ENCODE results near the gene RNF19B.

The RNF19B gene

DNA sequence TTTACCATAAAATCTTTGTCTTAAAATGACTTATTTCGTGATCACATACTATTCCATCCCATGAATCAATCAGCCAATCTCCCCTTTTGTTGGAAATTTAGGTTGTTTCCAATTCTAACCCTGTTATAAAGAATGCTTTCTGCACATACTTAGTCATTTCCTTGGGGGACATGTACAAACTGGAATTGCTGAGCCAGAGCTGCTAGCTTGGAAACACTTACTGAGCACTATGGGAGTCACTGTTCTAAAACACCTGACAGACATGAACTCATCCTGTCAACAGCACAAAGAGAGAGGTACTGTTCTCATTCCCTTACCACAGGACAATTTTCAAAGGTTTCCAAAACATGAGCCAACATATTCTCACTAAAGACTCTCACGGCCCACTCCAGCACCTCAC lies 40.0 kb upstream of the RNF19B start:
- TF ChIP-seq EP300 (IDR thresholded peaks at IDR 0.05; ENCODE audit: borderline replicate concordance) = no peak
- TF ChIP-seq TCF12 (IDR thresholded peaks at IDR 0.05; ENCODE audit: low read depth) = no peak
- no peak for TF ChIP-seq FOXM1 (IDR thresholded peaks at IDR 0.05; ENCODE audit: borderline replicate concordance, low read depth)
- TF ChIP-seq CEBPB (IDR thresholded peaks at IDR 0.05) = no peak
- TF ChIP-seq, protein P1, sequence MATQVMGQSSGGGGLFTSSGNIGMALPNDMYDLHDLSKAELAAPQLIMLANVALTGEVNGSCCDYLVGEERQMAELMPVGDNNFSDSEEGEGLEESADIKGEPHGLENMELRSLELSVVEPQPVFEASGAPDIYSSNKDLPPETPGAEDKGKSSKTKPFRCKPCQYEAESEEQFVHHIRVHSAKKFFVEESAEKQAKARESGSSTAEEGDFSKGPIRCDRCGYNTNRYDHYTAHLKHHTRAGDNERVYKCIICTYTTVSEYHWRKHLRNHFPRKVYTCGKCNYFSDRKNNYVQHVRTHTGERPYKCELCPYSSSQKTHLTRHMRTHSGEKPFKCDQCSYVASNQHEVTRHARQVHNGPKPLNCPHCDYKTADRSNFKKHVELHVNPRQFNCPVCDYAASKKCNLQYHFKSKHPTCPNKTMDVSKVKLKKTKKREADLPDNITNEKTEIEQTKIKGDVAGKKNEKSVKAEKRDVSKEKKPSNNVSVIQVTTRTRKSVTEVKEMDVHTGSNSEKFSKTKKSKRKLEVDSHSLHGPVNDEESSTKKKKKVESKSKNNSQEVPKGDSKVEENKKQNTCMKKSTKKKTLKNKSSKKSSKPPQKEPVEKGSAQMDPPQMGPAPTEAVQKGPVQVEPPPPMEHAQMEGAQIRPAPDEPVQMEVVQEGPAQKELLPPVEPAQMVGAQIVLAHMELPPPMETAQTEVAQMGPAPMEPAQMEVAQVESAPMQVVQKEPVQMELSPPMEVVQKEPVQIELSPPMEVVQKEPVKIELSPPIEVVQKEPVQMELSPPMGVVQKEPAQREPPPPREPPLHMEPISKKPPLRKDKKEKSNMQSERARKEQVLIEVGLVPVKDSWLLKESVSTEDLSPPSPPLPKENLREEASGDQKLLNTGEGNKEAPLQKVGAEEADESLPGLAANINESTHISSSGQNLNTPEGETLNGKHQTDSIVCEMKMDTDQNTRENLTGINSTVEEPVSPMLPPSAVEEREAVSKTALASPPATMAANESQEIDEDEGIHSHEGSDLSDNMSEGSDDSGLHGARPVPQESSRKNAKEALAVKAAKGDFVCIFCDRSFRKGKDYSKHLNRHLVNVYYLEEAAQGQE (IDR thresholded peaks at IDR 0.05; ENCODE audit: low read depth) = no peak
- TF ChIP-seq NFIC (IDR thresholded peaks at IDR 0.05) = no peak
- TF ChIP-seq, protein P2, sequence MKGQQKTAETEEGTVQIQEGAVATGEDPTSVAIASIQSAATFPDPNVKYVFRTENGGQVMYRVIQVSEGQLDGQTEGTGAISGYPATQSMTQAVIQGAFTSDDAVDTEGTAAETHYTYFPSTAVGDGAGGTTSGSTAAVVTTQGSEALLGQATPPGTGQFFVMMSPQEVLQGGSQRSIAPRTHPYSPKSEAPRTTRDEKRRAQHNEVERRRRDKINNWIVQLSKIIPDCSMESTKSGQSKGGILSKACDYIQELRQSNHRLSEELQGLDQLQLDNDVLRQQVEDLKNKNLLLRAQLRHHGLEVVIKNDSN (IDR thresholded peaks at IDR 0.05) = no peak
- TF ChIP-seq CREB1 (IDR thresholded peaks at IDR 0.05; ENCODE audit: low read depth) = no peak
- no peak for TF ChIP-seq RAD21 (IDR thresholded peaks at IDR 0.05; ENCODE audit: low read depth)
- TF ChIP-seq TAF1 (IDR thresholded peaks at IDR 0.05; ENCODE audit: low read depth) = no peak

DNA sequence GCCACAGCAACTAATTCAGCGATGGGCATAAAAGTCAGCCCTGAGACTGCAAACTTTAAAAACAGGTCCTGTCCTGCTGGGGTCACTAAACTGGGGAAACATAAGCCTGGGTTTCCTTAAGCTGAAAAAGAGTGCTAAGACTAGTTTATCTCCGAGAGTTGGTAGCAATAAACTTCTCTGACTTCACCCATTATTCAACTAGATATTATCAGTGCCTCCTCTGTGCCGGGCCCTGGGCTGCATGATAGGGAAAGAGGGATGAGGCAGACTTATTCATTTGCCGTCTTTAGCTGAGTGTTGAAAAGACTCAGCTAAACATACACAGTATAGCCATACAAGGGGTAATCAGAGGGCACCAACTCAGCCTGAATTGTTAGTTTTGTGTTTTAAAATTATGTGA lies 39.0 kb upstream of the RNF19B start:
- TF ChIP-seq CREB1 (IDR thresholded peaks at IDR 0.05; ENCODE audit: low read depth) (no peak), ZBTB7A (IDR thresholded peaks at IDR 0.05; ENCODE audit: low read depth) (no peak), TEAD4 (IDR thresholded peaks at IDR 0.05) (no peak), NFIC (IDR thresholded peaks at IDR 0.05) (no peak)

DNA sequence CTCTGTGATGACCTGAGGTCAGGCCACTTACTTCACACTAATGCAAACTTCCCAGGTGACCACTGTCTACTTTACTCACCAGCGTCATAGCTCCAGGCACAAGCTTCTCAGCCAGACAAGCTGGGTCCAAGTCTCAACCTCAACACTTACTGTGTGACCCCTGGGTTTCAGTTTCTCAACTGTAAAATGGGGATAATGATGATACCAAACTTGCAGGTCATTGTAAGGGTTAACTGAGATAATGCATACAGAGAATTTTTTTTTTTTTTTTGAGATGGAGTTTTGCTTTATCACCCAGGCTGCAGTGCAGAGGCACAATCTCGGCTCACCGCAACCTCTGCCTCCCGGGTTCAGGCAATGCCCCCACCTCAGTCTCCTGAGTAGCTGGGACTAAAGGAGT lies 37.4 kb upstream of the RNF19B start:
- TF ChIP-seq TAF1 (IDR thresholded peaks at IDR 0.05; ENCODE audit: low read depth) (no peak), TEAD4 (IDR thresholded peaks at IDR 0.05) (no peak), EGR1 (IDR thresholded peaks at IDR 0.05) (no peak), ZBTB7A (IDR thresholded peaks at IDR 0.05; ENCODE audit: low read depth) (no peak), FOXM1 (IDR thresholded peaks at IDR 0.05; ENCODE audit: borderline replicate concordance, low read depth) (no peak), TCF12 (IDR thresholded peaks at IDR 0.05; ENCODE audit: low read depth) (no peak), CREB1 (IDR thresholded peaks at IDR 0.05; ENCODE audit: low read depth) (no peak), RAD21 (IDR thresholded peaks at IDR 0.05; ENCODE audit: low read depth) (no peak), CEBPB (IDR thresholded peaks at IDR 0.05) (no peak), NFIC (IDR thresholded peaks at IDR 0.05) (no peak), EP300 (IDR thresholded peaks at IDR 0.05; ENCODE audit: borderline replicate concordance) (no peak)
- TF ChIP-seq, protein P1 (IDR thresholded peaks at IDR 0.05; ENCODE audit: low read depth) = no peak
- TF ChIP-seq, protein P3, sequence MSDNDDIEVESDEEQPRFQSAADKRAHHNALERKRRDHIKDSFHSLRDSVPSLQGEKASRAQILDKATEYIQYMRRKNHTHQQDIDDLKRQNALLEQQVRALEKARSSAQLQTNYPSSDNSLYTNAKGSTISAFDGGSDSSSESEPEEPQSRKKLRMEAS (IDR thresholded peaks at IDR 0.05) = no peak
- TF ChIP-seq, protein P2 (IDR thresholded peaks at IDR 0.05) = no peak

DNA sequence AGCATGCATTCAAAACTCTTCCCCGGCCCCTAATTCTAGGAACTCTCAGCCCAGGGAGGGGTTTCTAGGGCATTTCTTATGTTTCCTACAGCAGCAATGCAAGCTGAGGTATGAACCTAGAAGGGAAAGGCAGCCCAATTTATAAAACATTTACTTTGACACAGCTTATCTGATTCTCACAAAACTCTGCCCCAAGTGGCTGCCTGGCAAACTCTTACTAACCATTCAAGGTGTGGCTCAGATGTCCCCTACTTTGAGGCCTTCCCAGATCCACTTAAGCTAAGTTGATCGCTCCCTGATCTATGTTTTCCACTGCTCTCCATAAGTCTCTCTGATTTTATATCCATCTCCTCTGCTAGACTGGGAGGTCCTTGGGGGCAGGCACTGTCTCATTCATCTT lies 36.7 kb upstream of the RNF19B start:
- TF ChIP-seq NFIC (IDR thresholded peaks at IDR 0.05) (no peak), CEBPB (IDR thresholded peaks at IDR 0.05) (no peak), YY1 (IDR thresholded peaks at IDR 0.05; ENCODE audit: low read depth) (no peak), CREB1 (IDR thresholded peaks at IDR 0.05; ENCODE audit: low read depth) (no peak), EGR1 (IDR thresholded peaks at IDR 0.05) (no peak), TAF1 (IDR thresholded peaks at IDR 0.05; ENCODE audit: low read depth) (no peak), RAD21 (IDR thresholded peaks at IDR 0.05; ENCODE audit: low read depth) (no peak)
- TF ChIP-seq, protein P1 (IDR thresholded peaks at IDR 0.05; ENCODE audit: low read depth) = no peak
- TF ChIP-seq, protein P2 (IDR thresholded peaks at IDR 0.05) = no peak
